ENCODE results near the gene KRTAP12-2. TPM values are rescaled to one million over a fixed set of nuclear protein-coding genes. Genes with fewer than 3 reads are reported as not detected.
"Not testable (repeated sequence)": the region's sequence is repeated elsewhere in the genome, so short reads cannot be mapped to it uniquely, and the experiment has no call there.

The KRTAP12-2 gene
- polyA plus RNA-seq, 4 donors = not detected

GRCh38 chr21:44632067-44632466 is 34.7 kb downstream of the KRTAP12-2 start:
- no peak for DNase-seq (ENCODE audit: low read depth in 4 of 4, low spot score in 2 of 4)

GRCh38 chr21:44630440-44630839 is 36.3 kb downstream of the KRTAP12-2 start:
- DNase-seq (ENCODE audit: low read depth in 4 of 4, low spot score in 2 of 4) = no peak

- DNase-seq (ENCODE audit: low read depth in 4 of 4, low spot score in 2 of 4) = no peak
These were observed 37.9 kb downstream of the KRTAP12-2 start for GRCh38 chr21:44628707-44629391.

- DNase-seq (ENCODE audit: low read depth in 4 of 4, low spot score in 2 of 4) = not testable (repeated sequence)
These were observed 38.9 kb downstream of the KRTAP12-2 start for GRCh38 chr21:44627831-44628233.

GRCh38 chr21:44627181-44627822 is 39.4 kb downstream of the KRTAP12-2 start:
- not testable (repeated sequence) for DNase-seq (ENCODE audit: low read depth in 4 of 4, low spot score in 2 of 4)

GRCh38 chr21:44626673-44627143 is 40.0 kb downstream of the KRTAP12-2 start, which contains the start of gene KRTAP10-9:
KRTAP10-9 (plus strand) TSS chr21:44627093; CDS start chr21:44627172, 79 bp downstream.
- DNase-seq (ENCODE audit: low read depth in 4 of 4, low spot score in 2 of 4) = no peak

GRCh38 chr21:44626262-44626661 is 40.5 kb downstream of the KRTAP12-2 start:
- DNase-seq (ENCODE audit: low read depth in 4 of 4, low spot score in 2 of 4) = no peak

GRCh38 chr21:44625756-44626155 is 41.0 kb downstream of the KRTAP12-2 start:
- DNase-seq (ENCODE audit: low read depth in 4 of 4, low spot score in 2 of 4) = no peak

GRCh38 chr21:44623575-44623974 is 43.2 kb downstream of the KRTAP12-2 start:
- no peak for DNase-seq (ENCODE audit: low read depth in 4 of 4, low spot score in 2 of 4)

GRCh38 chr21:44619886-44620285 is 46.8 kb downstream of the KRTAP12-2 start:
- DNase-seq (ENCODE audit: low read depth in 4 of 4, low spot score in 2 of 4) = no peak

- no peak for DNase-seq (ENCODE audit: low read depth in 4 of 4, low spot score in 2 of 4)
These were observed 47.8 kb downstream of the KRTAP12-2 start for GRCh38 chr21:44618909-44619308.

- DNase-seq (ENCODE audit: low read depth in 4 of 4, low spot score in 2 of 4) = no peak
These were observed 48.2 kb downstream of the KRTAP12-2 start for GRCh38 chr21:44618504-44618903.

- DNase-seq (ENCODE audit: low read depth in 4 of 4, low spot score in 2 of 4) = no peak
These were observed 49.6 kb downstream of the KRTAP12-2 start for GRCh38 chr21:44617071-44617501.

- DNase-seq (ENCODE audit: low read depth in 4 of 4, low spot score in 2 of 4) = no peak
These were observed 50.2 kb downstream of the KRTAP12-2 start for GRCh38 chr21:44616591-44616926.

Other genes starting within 250 kb of the KRTAP12-2 start
- gene LRRC3, start 211.4 kb downstream of the KRTAP12-2 start, polyA plus RNA-seq (ENCODE audit: insufficient read length in 4 of 4) = 1 to 10 TPM; 4.4 to 6.0 (median 5.0) TPM
- gene KRTAP10-1, start 126.7 kb downstream of the KRTAP12-2 start, polyA plus RNA-seq (ENCODE audit: insufficient read length in 4 of 4) = not detected
- gene KRTAP10-2, start 115.4 kb downstream of the KRTAP12-2 start, polyA plus RNA-seq (ENCODE audit: insufficient read length in 4 of 4) = not detected
- not detected for gene KRTAP10-3, start 108.1 kb downstream of the KRTAP12-2 start, polyA plus RNA-seq (ENCODE audit: insufficient read length in 4 of 4)
- not detected for gene KRTAP10-4, start 93.2 kb downstream of the KRTAP12-2 start, polyA plus RNA-seq (ENCODE audit: insufficient read length in 4 of 4)
- not detected for gene KRTAP10-5, start 86.3 kb downstream of the KRTAP12-2 start, polyA plus RNA-seq (ENCODE audit: insufficient read length in 4 of 4)
- gene KRTAP10-6, start 74.4 kb downstream of the KRTAP12-2 start, polyA plus RNA-seq (ENCODE audit: insufficient read length in 4 of 4) = not detected
- gene KRTAP10-7, start 66.3 kb downstream of the KRTAP12-2 start, polyA plus RNA-seq (ENCODE audit: insufficient read length in 4 of 4) = not detected
- not detected for gene KRTAP10-8, start 54.8 kb downstream of the KRTAP12-2 start, polyA plus RNA-seq (ENCODE audit: insufficient read length in 4 of 4)
- gene KRTAP10-9, start 39.8 kb downstream of the KRTAP12-2 start, polyA plus RNA-seq (ENCODE audit: insufficient read length in 4 of 4) = not detected
- gene KRTAP10-10, start 29.6 kb downstream of the KRTAP12-2 start, polyA plus RNA-seq (ENCODE audit: insufficient read length in 4 of 4) = not detected
- not detected for gene KRTAP10-11, start 20.5 kb downstream of the KRTAP12-2 start, polyA plus RNA-seq (ENCODE audit: insufficient read length in 4 of 4)
- gene KRTAP12-4, start 12.3 kb downstream of the KRTAP12-2 start, polyA plus RNA-seq (ENCODE audit: insufficient read length in 4 of 4) = not detected
- gene KRTAP12-3, start 9.0 kb downstream of the KRTAP12-2 start, polyA plus RNA-seq (ENCODE audit: insufficient read length in 4 of 4) = not detected
- not detected for gene KRTAP12-1, start 15.2 kb upstream of the KRTAP12-2 start, polyA plus RNA-seq (ENCODE audit: insufficient read length in 4 of 4)
- not detected for gene KRTAP10-12, start 30.2 kb upstream of the KRTAP12-2 start, polyA plus RNA-seq (ENCODE audit: insufficient read length in 4 of 4)
- gene TSPEAR, start 44.6 kb upstream of the KRTAP12-2 start, polyA plus RNA-seq (ENCODE audit: insufficient read length in 4 of 4) = 1 to 10 TPM in 2 of 4 donors, under 1 TPM in 2; 0.55 to 1.1 (median 0.80) TPM
- 100 to 1,000 TPM in 2 of 4 donors, 10 to 100 TPM in 2; 66.0 to 141 (median 107) TPM for gene UBE2G2, start 134.9 kb upstream of the KRTAP12-2 start, polyA plus RNA-seq (ENCODE audit: insufficient read length in 4 of 4)
- gene SUMO3, start 151.1 kb upstream of the KRTAP12-2 start, polyA plus RNA-seq (ENCODE audit: insufficient read length in 4 of 4) = 100 to 1,000 TPM in 3 of 4 donors, 10 to 100 TPM in 1; 99.6 to 121 (median 113) TPM
- 100 to 1,000 TPM; 260 to 303 (median 301) TPM for gene PTTG1IP, start 206.8 kb upstream of the KRTAP12-2 start, polyA plus RNA-seq (ENCODE audit: insufficient read length in 4 of 4)

All from left renal cortex interstitium (tissue), 4 donors.